Mesenchymal stem cell (in vitro differentiated cells and primary cell): Measurements from ENCODE around the gene MOB3B.
A peak's percentile ranks its signal among the peaks of the same experiment; 100 is the strongest.

ENCODE experiments used
- DNase-seq: peaks from one replicate; pipeline ENCODE4 v3.0.0-alpha.2; 2013
- H2AFZ ChIP-seq: one replicate; pipeline ENCODE4 v1.6.1; 2013; ENCODE audit warnings: low read depth, mild to moderate bottlenecking, control low read depth, inconsistent platforms, low read length, moderate library complexity
- H2AK5ac ChIP-seq: 2 replicates; pipeline ENCODE4 v1.6.1; 2013; ENCODE audit warnings: low read length, moderate library complexity, mild to moderate bottlenecking, inconsistent platforms; ENCODE audit not compliant: severe bottlenecking
- H2BK120ac ChIP-seq: one replicate; pipeline ENCODE4 v1.6.1; 2013; ENCODE audit warnings: low read depth, mild to moderate bottlenecking, inconsistent platforms, low read length, moderate library complexity
- H2BK12ac ChIP-seq, 2 experiments: one replicate each; pipeline ENCODE4 v1.6.1; 2013; ENCODE audit warnings: inconsistent platforms in 2 of 2, low read length in 2 of 2, mild to moderate bottlenecking in 2 of 2, moderate library complexity in 2 of 2, control low read depth in 1 of 2
- H2BK15ac ChIP-seq: one replicate; pipeline ENCODE4 v1.6.1; 2013; ENCODE audit warnings: mild to moderate bottlenecking, low read depth, inconsistent platforms; ENCODE audit not compliant: poor library complexity, severe bottlenecking
- H2BK5ac ChIP-seq: 2 replicates; pipeline ENCODE4 v1.6.1; 2013; ENCODE audit warnings: low read depth, mild to moderate bottlenecking, low read length, control low read depth, inconsistent platforms; ENCODE audit not compliant: poor library complexity, severe bottlenecking
- H3K14ac ChIP-seq, 2 experiments: one replicate each; pipeline ENCODE4 v1.6.1; 2013; ENCODE audit warnings: inconsistent platforms in 2 of 2, low read length in 2 of 2, control low read depth in 1 of 2, mild to moderate bottlenecking in 1 of 2, moderate library complexity in 1 of 2
- H3K18ac ChIP-seq, 2 experiments: one replicate each; pipeline ENCODE4 v1.6.1; 2013; ENCODE audit warnings: inconsistent platforms in 2 of 2, low read length in 2 of 2, control low read depth in 1 of 2, low read depth in 1 of 2, mild to moderate bottlenecking in 1 of 2
- H3K23ac ChIP-seq, 2 experiments: one replicate each; pipeline ENCODE4 v1.6.1; 2013; ENCODE audit warnings: inconsistent platforms in 2 of 2, low read length in 2 of 2, mild to moderate bottlenecking in 2 of 2, moderate library complexity in 2 of 2, control low read depth in 1 of 2
- H3K27ac ChIP-seq: 2 replicates; pipeline ENCODE4 v1.5.1; 2013; ENCODE audit warnings: mild to moderate bottlenecking, moderate library complexity, low read length, control low read depth, inconsistent platforms; ENCODE audit not compliant: poor library complexity, severe bottlenecking
- H3K27me3 ChIP-seq, 2 experiments: 2 replicates each; pipeline versions ENCODE4 v1.6.1 to v1.7.0; 2013; ENCODE audit warnings: low read length in 2 of 2, mild to moderate bottlenecking in 2 of 2, moderate library complexity in 2 of 2, control low read depth in 1 of 2, inconsistent platforms in 1 of 2; ENCODE audit not compliant: control insufficient read depth in 1 of 2, insufficient read depth in 1 of 2
- H3K36me3 ChIP-seq, 2 experiments: 2 replicates each; pipeline versions ENCODE4 v1.6.1 to v1.7.0; 2013; ENCODE audit warnings: low read length in 2 of 2, control low read depth in 1 of 2, inconsistent platforms in 1 of 2, low read depth in 1 of 2, mild to moderate bottlenecking in 1 of 2; ENCODE audit not compliant: insufficient read depth in 2 of 2, control insufficient read depth in 1 of 2
- H3K4ac ChIP-seq, 2 experiments: one replicate each; pipeline ENCODE4 v1.6.1; 2013; ENCODE audit warnings: inconsistent platforms in 2 of 2, low read length in 2 of 2, mild to moderate bottlenecking in 2 of 2, moderate library complexity in 2 of 2, control low read depth in 1 of 2, low read depth in 1 of 2
- H3K4me1 ChIP-seq: 2 replicates; pipeline ENCODE4 v1.6.1; 2013; ENCODE audit warnings: low read depth, low read length, control low read depth; ENCODE audit not compliant: control insufficient read depth, insufficient read depth
- H3K4me2 ChIP-seq: 2 replicates; pipeline ENCODE4 v1.6.1; 2013; ENCODE audit warnings: low read length, mild to moderate bottlenecking, inconsistent platforms; ENCODE audit not compliant: poor library complexity, severe bottlenecking
- H3K4me3 ChIP-seq, 2 experiments: 2 replicates each; pipeline versions ENCODE4 v1.5.1 to v1.7.0; 2013; ENCODE audit warnings: low read length in 2 of 2, mild to moderate bottlenecking in 2 of 2, control low read depth in 1 of 2, low read depth in 1 of 2; ENCODE audit not compliant: insufficient read depth in 1 of 2
- H3K79me1 ChIP-seq: replicated peaks from 2 replicates; pipeline ENCODE4 v1.6.1; 2013; ENCODE audit warnings: mild to moderate bottlenecking, control low read depth, low read length, inconsistent platforms; ENCODE audit not compliant: poor library complexity, severe bottlenecking
- H3K9ac ChIP-seq: 2 replicates; pipeline ENCODE4 v1.7.0; 2013; ENCODE audit warnings: mild to moderate bottlenecking, low read length, moderate library complexity
- H3K9me3 ChIP-seq: 2 replicates; pipeline ENCODE4 v1.7.0; 2013; ENCODE audit warnings: mild to moderate bottlenecking, low read length; ENCODE audit not compliant: control insufficient read depth
- H4K8ac ChIP-seq: one replicate; pipeline ENCODE4 v1.6.1; 2013; ENCODE audit warnings: inconsistent platforms, mild to moderate bottlenecking, low read length, moderate library complexity
- H4K91ac ChIP-seq: one replicate; pipeline ENCODE4 v1.6.1; 2013; ENCODE audit warnings: mild to moderate bottlenecking, low read length, inconsistent platforms
- WGBS: methylation state at CpG from one replicate; pipeline ENCODE4 v1.1.7; 2013; ENCODE audit warnings: mixed read lengths; 5-methylcytosine and 5-hydroxymethylcytosine counted together

The MOB3B gene

GRCh38 chr9:27377147-27377807 is 152.3 kb downstream of the MOB3B start:
- WGBS, result 54% methylated on average over 8 of the region's 8 CpGs
- H2BK5ac ChIP-seq, result no peak overlapping the region
- H3K9me3 ChIP-seq, result no peaks in the 10 kb centered on the region
- H2BK12ac ChIP-seq, result no peak overlapping the region
- H2AK5ac ChIP-seq, result no peak overlapping the region
- H3K4me3 ChIP-seq, result no peak overlapping the region
- peaks cover 3% of the 10 kb centered on the region for H3K4me1 ChIP-seq
- no peak overlapping the region for H3K27ac ChIP-seq
- no peak overlapping the region for H3K18ac ChIP-seq
- no peak overlapping the region for H2AFZ ChIP-seq
- no peak overlapping the region for H3K14ac ChIP-seq
- peak overlapping the region in 1 of 2 experiments; percentile 30 for H3K23ac ChIP-seq
- no peak overlapping the region for H4K91ac ChIP-seq
- no peak overlapping the region for H3K4ac ChIP-seq
- no peak overlapping the region for H2BK120ac ChIP-seq
- H3K9ac ChIP-seq, result no peak overlapping the region
- DNase-seq, result no peak
- H4K8ac ChIP-seq, result no peak overlapping the region
- H3K4me2 ChIP-seq, result no peak overlapping the region
- H3K79me1 ChIP-seq, result no peaks in the 10 kb centered on the region
- no peak overlapping the region for H2BK15ac ChIP-seq
- H3K27me3 ChIP-seq, result peaks cover 58 to 75% of the 10 kb centered on the region in 2 experiments
- H3K36me3 ChIP-seq, result no peaks in the 10 kb centered on the region

- no peak overlapping the region for H2AK5ac ChIP-seq
- H3K23ac ChIP-seq, result no peak overlapping the region
- no peak overlapping the region for H2BK12ac ChIP-seq
- H3K9ac ChIP-seq, result no peak overlapping the region
- H2BK120ac ChIP-seq, result no peak overlapping the region
- no peak overlapping the region for H3K4ac ChIP-seq
- no peak overlapping the region for H4K8ac ChIP-seq
- H3K36me3 ChIP-seq, result no peaks in the 10 kb centered on the region
- H3K79me1 ChIP-seq, result no peaks in the 10 kb centered on the region
- H3K18ac ChIP-seq, result no peak overlapping the region
- 99% methylated on average over 4 of the region's 4 CpGs for WGBS
- peaks cover 3% of the 10 kb centered on the region for H3K4me1 ChIP-seq
- no peak for DNase-seq
- no peak overlapping the region for H2BK15ac ChIP-seq
- H3K27ac ChIP-seq, result no peak overlapping the region
- H2BK5ac ChIP-seq, result no peak overlapping the region
- no peak overlapping the region for H3K4me2 ChIP-seq
- H3K27me3 ChIP-seq, result peaks cover 71 to 80% of the 10 kb centered on the region in 2 experiments
- H3K4me3 ChIP-seq, result no peak overlapping the region
- no peak overlapping the region for H4K91ac ChIP-seq
- no peak overlapping the region for H2AFZ ChIP-seq
- H3K14ac ChIP-seq, result no peak overlapping the region
- H3K9me3 ChIP-seq, result no peaks in the 10 kb centered on the region
These were observed 155.8 kb downstream of the MOB3B start for GRCh38 chr9:27373851-27374250.

- Histone ChIP-seq H3K4me2 (no peak overlapping the region), H2BK12ac (no peak overlapping the region), H3K9ac (no peak overlapping the region), H3K23ac (no peak overlapping the region), H3K9me3 (no peaks in the 10 kb centered on the region), H3K14ac (no peak overlapping the region), H3K4ac (no peak overlapping the region), H3K4me1 (peaks cover 6% of the 10 kb centered on the region), H2BK5ac (no peak overlapping the region), H4K8ac (no peak overlapping the region), H2AFZ (no peak overlapping the region), H2BK15ac (no peak overlapping the region), H3K18ac (no peak overlapping the region), H2BK120ac (no peak overlapping the region), H3K4me3 (no peak overlapping the region), H3K27me3 (peaks cover 64 to 80% of the 10 kb centered on the region in 2 experiments), H3K79me1 (no peaks in the 10 kb centered on the region), H3K36me3 (no peaks in the 10 kb centered on the region), H2AK5ac (no peak overlapping the region), H3K27ac (no peak overlapping the region), H4K91ac (no peak overlapping the region)
- no peak for DNase-seq
- no CpG with 5 or more reads among the region's 1 CpG for WGBS
These were observed 157.0 kb downstream of the MOB3B start for GRCh38 chr9:27372615-27373014.

- H3K4me1 ChIP-seq, result peaks cover 9% of the 10 kb centered on the region
- H3K27ac ChIP-seq, result no peak overlapping the region
- H3K9me3 ChIP-seq, result no peaks in the 10 kb centered on the region
- no peaks in the 10 kb centered on the region for H3K36me3 ChIP-seq
- no peak overlapping the region for H3K23ac ChIP-seq
- H4K8ac ChIP-seq, result no peak overlapping the region
- peaks cover 69 to 77% of the 10 kb centered on the region in 2 experiments for H3K27me3 ChIP-seq
- no peak overlapping the region for H2BK5ac ChIP-seq
- H4K91ac ChIP-seq, result no peak overlapping the region
- H2AK5ac ChIP-seq, result no peak overlapping the region
- no peak overlapping the region for H3K9ac ChIP-seq
- no peak overlapping the region for H3K4me3 ChIP-seq
- no peak overlapping the region for H3K4ac ChIP-seq
- DNase-seq, result no peak
- H3K4me2 ChIP-seq, result no peak overlapping the region
- H2BK120ac ChIP-seq, result no peak overlapping the region
- no peak overlapping the region for H2BK15ac ChIP-seq
- no peak overlapping the region for H2BK12ac ChIP-seq
- no peak overlapping the region for H3K14ac ChIP-seq
- H3K79me1 ChIP-seq, result no peaks in the 10 kb centered on the region
- 56% methylated on average over 4 of the region's 5 CpGs for WGBS
- no peak overlapping the region for H2AFZ ChIP-seq
- no peak overlapping the region for H3K18ac ChIP-seq
These were observed 158.2 kb downstream of the MOB3B start for GRCh38 chr9:27371382-27371781.
